Raji (cell line): ENCODE data around the gene PPP6R2.

Source experiments
- POLR2A ChIP-seq: IDR thresholded peaks from 2 replicates; pipeline ENCODE4 v1.6.1; 2011; ENCODE audit warnings: low read depth, low read length, control low read depth; ENCODE audit not compliant: insufficient read depth

PPP6R2 gene

GRCh38 chr22:50468626-50469025, 125.5 kb downstream of the PPP6R2 start:
- TF ChIP-seq POLR2A = no peak

DNA sequence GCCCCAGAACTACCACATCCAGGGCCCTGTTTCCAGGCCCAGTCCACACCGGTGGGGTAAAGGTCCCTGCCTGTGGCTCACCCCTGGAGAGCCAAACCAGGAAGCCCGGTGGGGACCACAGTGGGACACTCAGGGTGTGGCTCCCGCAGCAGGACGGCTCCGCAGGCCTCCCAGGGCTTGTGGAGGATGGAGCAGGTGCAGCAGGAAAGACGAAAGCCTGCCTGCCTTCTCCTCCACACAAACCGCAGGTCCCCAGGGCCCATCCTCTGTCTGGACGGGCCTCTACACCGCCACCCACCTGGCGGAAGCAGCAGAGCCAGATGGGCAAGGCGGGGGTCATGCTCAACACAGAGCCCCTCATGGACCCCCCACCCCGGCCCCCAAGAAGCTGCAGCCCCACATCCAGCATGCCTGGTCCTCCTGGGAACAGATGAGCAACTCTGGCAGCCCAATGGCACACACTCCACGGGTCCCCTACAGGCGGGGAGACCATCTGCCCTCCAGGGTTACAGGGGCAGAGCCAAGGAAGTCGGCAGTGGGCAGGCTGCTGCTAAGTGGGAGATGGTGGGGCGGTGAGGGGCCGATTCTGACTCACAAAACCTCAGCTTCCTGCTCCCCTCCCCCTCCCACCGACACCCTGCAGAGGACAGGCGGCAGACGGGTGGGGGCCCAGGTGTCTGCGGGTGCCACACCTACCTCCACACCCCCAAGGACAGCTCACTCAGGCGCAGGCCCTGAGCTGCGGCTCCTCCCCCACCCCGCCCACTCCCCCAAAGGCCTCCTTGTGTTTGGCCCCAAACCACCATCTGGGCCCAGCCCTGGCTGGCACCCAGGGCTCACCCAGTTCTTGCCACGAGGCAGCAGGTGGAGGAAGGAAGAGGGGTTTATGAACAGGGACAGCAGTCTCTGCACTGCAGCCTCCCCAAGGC, 126.5 kb downstream of the PPP6R2 start:
- peak; percentile 76 for TF ChIP-seq POLR2A

DNA sequence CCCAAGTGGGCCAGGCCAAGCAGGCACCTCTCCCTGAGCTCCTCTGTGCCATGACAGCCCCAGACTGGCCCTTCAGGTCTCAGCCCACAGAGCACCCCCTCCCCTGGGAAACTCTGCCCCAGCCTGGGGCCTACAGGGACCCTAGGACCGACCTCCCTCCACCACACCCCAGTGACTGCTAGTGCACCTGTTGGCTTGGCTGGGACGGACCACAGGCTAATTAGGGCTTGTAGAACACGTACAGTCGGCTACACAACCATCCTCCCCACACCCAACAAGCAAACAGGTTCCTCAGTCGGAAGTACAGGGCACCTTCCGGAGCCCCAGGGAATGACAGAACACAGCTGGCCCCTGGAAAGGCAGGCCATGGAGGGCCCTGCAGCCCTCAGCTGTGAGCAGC, 127.4 kb downstream of the PPP6R2 start:
- TF ChIP-seq POLR2A = no peak

DNA sequence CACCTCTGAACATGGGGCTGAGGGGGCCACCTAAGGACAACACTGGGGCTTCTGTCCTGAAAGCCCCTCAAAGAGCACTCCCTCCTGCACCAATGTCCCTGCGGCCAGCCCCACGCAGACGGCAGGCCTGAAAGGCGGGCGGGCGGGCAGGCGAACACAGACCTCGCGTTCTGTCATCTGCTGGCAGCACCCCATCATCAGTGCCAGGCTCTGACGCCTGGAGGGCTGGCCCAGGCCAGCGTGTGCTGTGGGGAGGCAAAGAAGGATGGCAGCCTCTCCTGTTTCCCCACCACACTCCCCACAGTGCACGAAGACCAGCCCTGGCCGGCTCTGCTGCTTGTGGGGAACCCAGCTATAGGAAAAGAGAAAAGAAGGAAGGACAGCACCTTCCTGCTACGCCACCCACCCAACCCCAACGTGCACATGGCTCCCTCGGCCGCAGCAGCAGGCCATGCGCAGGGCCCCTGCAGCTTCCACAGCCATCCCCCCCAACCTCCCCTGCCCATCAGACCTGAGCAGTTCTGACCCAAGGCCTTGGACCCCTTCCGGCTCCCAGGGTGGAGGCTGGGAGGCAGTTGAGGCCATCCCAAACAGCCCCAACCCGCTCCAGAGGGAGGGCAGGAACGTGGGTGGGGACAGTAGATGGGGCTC, 128.2 kb downstream of the PPP6R2 start:
- TF ChIP-seq POLR2A = no peak

GRCh38 chr22:50471962-50472361, 128.8 kb downstream of the PPP6R2 start:
- no peak for TF ChIP-seq POLR2A

GRCh38 chr22:50473088-50473487, 130.0 kb downstream of the PPP6R2 start:
- 0 out of 2 replicates have a peak, but pooled peaks have one; percentile 22 for TF ChIP-seq POLR2A

GRCh38 chr22:50473855-50474671, 130.9 kb downstream of the PPP6R2 start:
- TF ChIP-seq POLR2A = no peak

GRCh38 chr22:50474710-50475651, 131.9 kb downstream of the PPP6R2 start, which contains the start of gene SBF1:
Gene SBF1 (minus strand): TSS chr22:50475035. CDS start chr22:50474840, 195 bp downstream.
- TF ChIP-seq POLR2A = peak; percentile 35; the same call in 1 of the 2 replicates

DNA sequence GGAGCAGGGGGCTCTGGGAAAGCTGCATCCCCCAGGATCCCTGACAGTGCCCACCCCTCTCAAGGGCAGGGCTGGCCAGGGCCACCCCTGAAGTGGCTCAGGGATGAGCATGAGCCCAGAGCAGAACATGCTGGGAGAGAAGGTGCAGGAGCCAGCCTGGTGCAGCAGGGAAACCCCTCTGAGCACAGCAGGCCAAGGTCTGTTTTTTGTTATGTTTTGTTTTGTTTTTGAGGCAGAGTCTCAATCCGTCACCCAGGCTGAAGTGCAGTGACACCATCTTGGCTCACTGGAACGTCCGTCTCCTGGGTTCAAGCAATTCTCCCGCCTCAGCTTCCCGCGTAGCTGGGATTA, 132.5 kb downstream of the PPP6R2 start:
- no peak for TF ChIP-seq POLR2A

GRCh38 chr22:50476868-50477267, 133.7 kb downstream of the PPP6R2 start:
- TF ChIP-seq POLR2A = no peak

- no peak for TF ChIP-seq POLR2A
These were observed 134.8 kb downstream of the PPP6R2 start for GRCh38 chr22:50477923-50478322.

- no peak for TF ChIP-seq POLR2A
These were observed 136.6 kb downstream of the PPP6R2 start for GRCh38 chr22:50479721-50480120.

DNA sequence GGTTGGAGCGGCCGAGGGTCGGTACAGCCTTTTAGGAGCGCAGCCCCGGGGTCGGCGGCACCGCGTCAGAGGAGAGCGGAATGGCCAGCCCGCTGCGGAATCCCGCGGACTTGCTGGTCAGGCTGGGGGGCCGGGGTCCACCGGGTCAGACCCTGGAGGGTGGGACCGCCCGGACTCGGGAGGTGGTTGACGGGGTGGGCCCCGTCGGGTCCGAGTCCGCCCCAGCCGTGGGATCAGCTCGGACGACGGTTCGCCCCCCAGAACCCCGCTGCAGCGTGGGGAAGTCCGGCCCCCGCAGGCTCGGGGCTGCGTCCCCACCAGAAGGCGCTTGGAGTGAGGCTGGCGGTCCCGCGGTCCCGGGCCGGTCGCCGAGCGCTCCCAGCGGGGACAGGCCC, 137.9 kb downstream of the PPP6R2 start:
- no peak for TF ChIP-seq POLR2A

DNA sequence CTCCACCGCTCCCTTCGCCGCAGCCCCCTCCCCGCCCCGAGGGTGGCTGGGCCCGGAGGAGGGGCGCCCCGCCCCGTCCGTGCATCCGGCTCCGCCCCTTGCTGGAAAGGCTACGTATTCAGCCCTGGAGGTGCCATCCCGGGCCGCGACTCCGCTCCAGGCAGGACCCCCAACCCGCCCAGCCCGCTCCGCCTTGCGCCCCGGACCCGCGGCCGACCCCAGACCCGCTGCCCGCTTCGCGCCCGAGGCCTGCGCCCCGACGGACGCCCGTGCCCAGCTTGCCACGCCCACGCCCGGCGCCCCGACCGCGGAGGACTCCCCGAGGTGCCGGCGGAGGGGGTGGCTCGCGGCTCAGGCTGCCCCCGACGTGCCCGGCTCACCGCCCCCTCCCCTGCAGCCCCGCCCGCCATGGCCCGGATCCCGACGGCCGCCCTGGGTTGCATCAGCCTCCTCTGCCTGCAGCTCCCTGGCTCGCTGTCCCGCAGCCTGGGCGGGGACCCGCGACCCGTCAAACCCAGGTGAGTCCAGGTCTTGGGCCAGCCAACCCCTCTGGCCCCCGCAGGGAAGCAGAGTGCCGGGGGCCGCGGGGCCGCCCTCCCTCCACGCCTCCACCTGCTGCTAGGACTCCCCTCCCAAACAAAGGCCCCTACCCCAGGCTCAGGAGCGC, 138.4 kb downstream of the PPP6R2 start, which contains the start of gene ADM2:
TSS of gene ADM2 (plus strand) at position 104 of the 667 bp plus-strand sequence. CDS start at position 409, 305 bp downstream.
- TF ChIP-seq POLR2A = no peak
